ENCODE results near the gene RNF212.

The RNF212 gene

GRCh38 chr4:1082215-1083182 is 30.9 kb downstream of the RNF212 start:
- H3K27ac ChIP-seq (ENCODE audit: low read depth, low read length) = no peak overlapping the region
- peaks cover 3% of the 10 kb centered on the region in 2 donors for H3K27me3 ChIP-seq (ENCODE audit: control insufficient read depth in 1 of 2, insufficient read depth in 2 of 2, low read length in 2 of 2)
- H3K4me3 ChIP-seq (ENCODE audit: low read depth in 1 of 2, low read length in 2 of 2) = no peak overlapping the region
- peaks cover 5 to 10% of the 10 kb centered on the region in 2 donors for H3K4me1 ChIP-seq (ENCODE audit: control insufficient read depth in 1 of 2, insufficient read depth in 2 of 2, low read length in 2 of 2)
- no peaks in the 10 kb centered on the region for H3K9me3 ChIP-seq (ENCODE audit: control insufficient read depth in 1 of 2, low read length in 2 of 2)
- no peaks in the 10 kb centered on the region for H3K36me3 ChIP-seq (ENCODE audit: control insufficient read depth in 1 of 2, insufficient read depth in 2 of 2, low read length in 2 of 2)
- H3K9ac ChIP-seq (ENCODE audit: low read depth in 1 of 2, low read length in 2 of 2) = no peak overlapping the region

GRCh38 chr4:1081689-1082040 is 31.7 kb downstream of the RNF212 start:
- Histone ChIP-seq H3K27me3 (ENCODE audit: control insufficient read depth in 1 of 2, insufficient read depth in 2 of 2, low read length in 2 of 2) (peaks cover 3% of the 10 kb centered on the region in 2 donors), H3K36me3 (ENCODE audit: control insufficient read depth in 1 of 2, insufficient read depth in 2 of 2, low read length in 2 of 2) (no peaks in the 10 kb centered on the region), H3K27ac (ENCODE audit: low read depth, low read length) (no peak overlapping the region), H3K4me1 (ENCODE audit: control insufficient read depth in 1 of 2, insufficient read depth in 2 of 2, low read length in 2 of 2) (peaks cover 5 to 10% of the 10 kb centered on the region in 2 donors), H3K4me3 (ENCODE audit: low read depth in 1 of 2, low read length in 2 of 2) (no peak overlapping the region), H3K9me3 (ENCODE audit: control insufficient read depth in 1 of 2, low read length in 2 of 2) (no peaks in the 10 kb centered on the region), H3K9ac (ENCODE audit: low read depth in 1 of 2, low read length in 2 of 2) (no peak overlapping the region)

GRCh38 chr4:1080961-1081688 is 32.2 kb downstream of the RNF212 start:
- Histone ChIP-seq H3K36me3 (ENCODE audit: control insufficient read depth in 1 of 2, insufficient read depth in 2 of 2, low read length in 2 of 2) (no peaks in the 10 kb centered on the region), H3K9me3 (ENCODE audit: control insufficient read depth in 1 of 2, low read length in 2 of 2) (no peaks in the 10 kb centered on the region), H3K9ac (ENCODE audit: low read depth in 1 of 2, low read length in 2 of 2) (no peak overlapping the region), H3K4me3 (ENCODE audit: low read depth in 1 of 2, low read length in 2 of 2) (no peak overlapping the region), H3K27me3 (ENCODE audit: control insufficient read depth in 1 of 2, insufficient read depth in 2 of 2, low read length in 2 of 2) (peaks cover 3% of the 10 kb centered on the region in 2 donors), H3K4me1 (ENCODE audit: control insufficient read depth in 1 of 2, insufficient read depth in 2 of 2, low read length in 2 of 2) (peaks cover 5 to 10% of the 10 kb centered on the region in 2 donors), H3K27ac (ENCODE audit: low read depth, low read length) (no peak overlapping the region)

- peaks cover 3% of the 10 kb centered on the region in 2 donors for H3K27me3 ChIP-seq (ENCODE audit: control insufficient read depth in 1 of 2, insufficient read depth in 2 of 2, low read length in 2 of 2)
These were observed 32.9 kb downstream of the RNF212 start for GRCh38 chr4:1080432-1080831.

GRCh38 chr4:1079711-1080265 is 33.6 kb downstream of the RNF212 start:
- Histone ChIP-seq H3K4me3 (ENCODE audit: low read depth in 1 of 2, low read length in 2 of 2) (no peak overlapping the region), H3K27ac (ENCODE audit: low read depth, low read length) (no peak overlapping the region), H3K27me3 (ENCODE audit: control insufficient read depth in 1 of 2, insufficient read depth in 2 of 2, low read length in 2 of 2) (peaks cover 3 to 5% of the 10 kb centered on the region in 2 donors), H3K9ac (ENCODE audit: low read depth in 1 of 2, low read length in 2 of 2) (no peak overlapping the region), H3K36me3 (ENCODE audit: control insufficient read depth in 1 of 2, insufficient read depth in 2 of 2, low read length in 2 of 2) (no peaks in the 10 kb centered on the region), H3K9me3 (ENCODE audit: control insufficient read depth in 1 of 2, low read length in 2 of 2) (no peaks in the 10 kb centered on the region), H3K4me1 (ENCODE audit: control insufficient read depth in 1 of 2, insufficient read depth in 2 of 2, low read length in 2 of 2) (peaks cover 5 to 10% of the 10 kb centered on the region in 2 donors)

More at GRCh38 chr4:1080432-1080831, 32.9 kb downstream of the RNF212 start:
- Histone ChIP-seq H3K9ac (ENCODE audit: low read depth in 1 of 2, low read length in 2 of 2) (no peak overlapping the region), H3K36me3 (ENCODE audit: control insufficient read depth in 1 of 2, insufficient read depth in 2 of 2, low read length in 2 of 2) (no peaks in the 10 kb centered on the region), H3K4me3 (ENCODE audit: low read depth in 1 of 2, low read length in 2 of 2) (no peak overlapping the region), H3K27ac (ENCODE audit: low read depth, low read length) (no peak overlapping the region), H3K9me3 (ENCODE audit: control insufficient read depth in 1 of 2, low read length in 2 of 2) (no peaks in the 10 kb centered on the region), H3K4me1 (ENCODE audit: control insufficient read depth in 1 of 2, insufficient read depth in 2 of 2, low read length in 2 of 2) (peaks cover 5 to 10% of the 10 kb centered on the region in 2 donors)

GRCh38 chr4:1078490-1078889 is 34.9 kb downstream of the RNF212 start:
- H3K4me1 ChIP-seq (ENCODE audit: control insufficient read depth in 1 of 2, insufficient read depth in 2 of 2, low read length in 2 of 2) = peaks cover 5 to 10% of the 10 kb centered on the region in 2 donors
- H3K27me3 ChIP-seq (ENCODE audit: control insufficient read depth in 1 of 2, insufficient read depth in 2 of 2, low read length in 2 of 2) = peaks cover 3 to 5% of the 10 kb centered on the region in 2 donors
- H3K9ac ChIP-seq (ENCODE audit: low read depth in 1 of 2, low read length in 2 of 2) = no peak overlapping the region
- no peak overlapping the region for H3K27ac ChIP-seq (ENCODE audit: low read depth, low read length)
- H3K9me3 ChIP-seq (ENCODE audit: control insufficient read depth in 1 of 2, low read length in 2 of 2) = no peaks in the 10 kb centered on the region
- no peaks in the 10 kb centered on the region for H3K36me3 ChIP-seq (ENCODE audit: control insufficient read depth in 1 of 2, insufficient read depth in 2 of 2, low read length in 2 of 2)
- H3K4me3 ChIP-seq (ENCODE audit: low read depth in 1 of 2, low read length in 2 of 2) = no peak overlapping the region

GRCh38 chr4:1077711-1078477 is 35.5 kb downstream of the RNF212 start:
- Histone ChIP-seq H3K27ac (ENCODE audit: low read depth, low read length) (no peak overlapping the region), H3K9ac (ENCODE audit: low read depth in 1 of 2, low read length in 2 of 2) (no peak overlapping the region), H3K27me3 (ENCODE audit: control insufficient read depth in 1 of 2, insufficient read depth in 2 of 2, low read length in 2 of 2) (peaks cover 3 to 5% of the 10 kb centered on the region in 2 donors), H3K9me3 (ENCODE audit: control insufficient read depth in 1 of 2, low read length in 2 of 2) (no peaks in the 10 kb centered on the region), H3K36me3 (ENCODE audit: control insufficient read depth in 1 of 2, insufficient read depth in 2 of 2, low read length in 2 of 2) (no peaks in the 10 kb centered on the region), H3K4me3 (ENCODE audit: low read depth in 1 of 2, low read length in 2 of 2) (no peak overlapping the region), H3K4me1 (ENCODE audit: control insufficient read depth in 1 of 2, insufficient read depth in 2 of 2, low read length in 2 of 2) (peaks cover 5 to 9% of the 10 kb centered on the region in 2 donors)

- no peaks in the 10 kb centered on the region for H3K36me3 ChIP-seq (ENCODE audit: control insufficient read depth in 1 of 2, insufficient read depth in 2 of 2, low read length in 2 of 2)
These were observed 37.3 kb downstream of the RNF212 start for GRCh38 chr4:1075809-1076699.

GRCh38 chr4:1075225-1075624 is 38.1 kb downstream of the RNF212 start:
- no peaks in the 10 kb centered on the region for H3K9me3 ChIP-seq (ENCODE audit: control insufficient read depth in 1 of 2, low read length in 2 of 2)
- no peak overlapping the region for H3K27ac ChIP-seq (ENCODE audit: low read depth, low read length)
- peaks cover 3 to 5% of the 10 kb centered on the region in 2 donors for H3K27me3 ChIP-seq (ENCODE audit: control insufficient read depth in 1 of 2, insufficient read depth in 2 of 2, low read length in 2 of 2)
- no peak overlapping the region for H3K4me3 ChIP-seq (ENCODE audit: low read depth in 1 of 2, low read length in 2 of 2)
- H3K4me1 ChIP-seq (ENCODE audit: control insufficient read depth in 1 of 2, insufficient read depth in 2 of 2, low read length in 2 of 2) = no peaks in the 10 kb centered on the region
- no peaks in the 10 kb centered on the region for H3K36me3 ChIP-seq (ENCODE audit: control insufficient read depth in 1 of 2, insufficient read depth in 2 of 2, low read length in 2 of 2)
- H3K9ac ChIP-seq (ENCODE audit: low read depth in 1 of 2, low read length in 2 of 2) = no peak overlapping the region

More at GRCh38 chr4:1075809-1076699, 37.3 kb downstream of the RNF212 start:
- Histone ChIP-seq H3K4me1 (ENCODE audit: control insufficient read depth in 1 of 2, insufficient read depth in 2 of 2, low read length in 2 of 2) (no peaks in the 10 kb centered on the region), H3K27me3 (ENCODE audit: control insufficient read depth in 1 of 2, insufficient read depth in 2 of 2, low read length in 2 of 2) (peaks cover 3 to 5% of the 10 kb centered on the region in 2 donors), H3K9me3 (ENCODE audit: control insufficient read depth in 1 of 2, low read length in 2 of 2) (no peaks in the 10 kb centered on the region), H3K9ac (ENCODE audit: low read depth in 1 of 2, low read length in 2 of 2) (no peak overlapping the region), H3K4me3 (ENCODE audit: low read depth in 1 of 2, low read length in 2 of 2) (no peak overlapping the region), H3K27ac (ENCODE audit: low read depth, low read length) (no peak overlapping the region)

Data from duodenal mucosa (tissue), 2 donors.